Endothelial cell of hepatic sinusoid (primary cell): ENCODE data around the gene ITPRID2.
"Not testable (repeated sequence)": the region's sequence is repeated elsewhere in the genome, so short reads cannot be mapped to it uniquely, and the experiment has no call there.

Experiments
- in situ Hi-C: cut with HindIII; loops from 2 replicates; pipeline ENCODE4 v1.10.0; 2017; ENCODE audit warnings: low sequenced_read_pairs

The ITPRID2 gene

GRCh38 chr2:181955866-181956265, 64.3 kb downstream of the ITPRID2 start:
- in situ Hi-C loops = loop anchor here (10.0 kb wide), 1 partner anchor 109 kb away; no protein-coding TSS in a partner anchor

- in situ Hi-C loops = loop anchor here (10.0 kb wide), 1 partner anchor 107 kb away; no protein-coding TSS in a partner anchor
Measured at GRCh38 chr2:181957668-181958067, 66.1 kb downstream of the ITPRID2 start.

- in situ Hi-C loops = loop anchor here (10.0 kb wide), 1 partner anchor 106 kb away; no protein-coding TSS in a partner anchor
Measured at GRCh38 chr2:181958726-181959125, 67.2 kb downstream of the ITPRID2 start.

GRCh38 chr2:181959508-181959907, 68.0 kb downstream of the ITPRID2 start:
- in situ Hi-C loops = loop anchor here (10.0 kb wide), 1 partner anchor 105 kb away; no protein-coding TSS in a partner anchor

- in situ Hi-C loops = not testable (repeated sequence)
Measured at GRCh38 chr2:181961167-181961566, 69.6 kb downstream of the ITPRID2 start.

- in situ Hi-C loops = no loop called here
Measured at GRCh38 chr2:181962142-181962541, 70.6 kb downstream of the ITPRID2 start.

GRCh38 chr2:181970160-181970794, 78.7 kb downstream of the ITPRID2 start:
- in situ Hi-C loops = no loop called here

- in situ Hi-C loops = no loop called here
Measured at GRCh38 chr2:181971032-181971431, 79.5 kb downstream of the ITPRID2 start.

- in situ Hi-C loops = no loop called here
Measured at GRCh38 chr2:181972431-181973170, 81.1 kb downstream of the ITPRID2 start.

- in situ Hi-C loops = no loop called here
Measured at GRCh38 chr2:181973171-181973783, 81.7 kb downstream of the ITPRID2 start.

GRCh38 chr2:181977661-181978350, 86.3 kb downstream of the ITPRID2 start:
- in situ Hi-C loops = no loop called here

- in situ Hi-C loops = no loop called here
Measured at GRCh38 chr2:181978351-181979150, 87.0 kb downstream of the ITPRID2 start.
